Panc1 (cell line): Measurements from ENCODE around the gene NSMCE3.

ENCODE experiments used
- CTCF ChIP-seq: fragments of 450-650 bp; IDR thresholded peaks from 2 replicates; pipeline ENCODE4 v1.5.1; 2017; ENCODE audit warnings: mild to moderate bottlenecking
- POLR2AphosphoS5 ChIP-seq: IDR thresholded peaks from 2 replicates; pipeline ENCODE4 v1.6.1; 2012; ENCODE audit warnings: mild to moderate bottlenecking, low read depth, low read length, moderate library complexity
- REST ChIP-seq, 2 experiments: IDR thresholded peaks; 2 replicates each; pipeline ENCODE4 v1.6.1; 2011 to 2012; ENCODE audit warnings: low read depth in 2 of 2, control low read depth in 1 of 2, low read length in 1 of 2, mild to moderate bottlenecking in 1 of 2, moderate library complexity in 1 of 2; ENCODE audit not compliant: insufficient read depth in 1 of 2
- SIN3A ChIP-seq: IDR thresholded peaks from 2 replicates; pipeline ENCODE4 v1.6.1; 2012; ENCODE audit warnings: low read depth, mild to moderate bottlenecking, low read length, moderate library complexity, borderline replicate concordance; ENCODE audit not compliant: insufficient read depth
- TCF7L2 ChIP-seq: IDR thresholded peaks from 2 replicates; pipeline ENCODE4 v1.6.1; 2011; ENCODE audit warnings: mild to moderate bottlenecking, low read depth, low read length, inconsistent platforms

GRCh38 chr15:29278436-29279105, 8.9 kb upstream of the NSMCE3 start:
- TF ChIP-seq POLR2AphosphoS5 = no peak
- no peak for TF ChIP-seq CTCF
- no peak for TF ChIP-seq TCF7L2
- TF ChIP-seq REST (IDR thresholded peaks at IDR 0.05; ENCODE audit: insufficient read depth in 1 of 2, low read depth in 2 of 2, low read length in 1 of 2) = no peak
- no peak for TF ChIP-seq SIN3A
